HepG2 (cell line): ENCODE measurements around the gene ARX.

Experiments
- CENPX ChIP-seq: sonication (generic); formaldehyde crosslinking; IDR thresholded peaks from 2 replicates; pipeline ENCODE4 v1.9.0; 2021; ENCODE audit warnings: mild to moderate bottlenecking, missing genetic modification reagents, moderate library complexity
- CREB3 ChIP-seq: sonication (generic); formaldehyde crosslinking; IDR thresholded peaks from 2 replicates; pipeline ENCODE4 v1.5.0; 2020; ENCODE audit warnings: missing genetic modification reagents
- CTCF ChIP-seq: sonication (generic); formaldehyde crosslinking; IDR thresholded peaks from 2 replicates; pipeline ENCODE4 v1.5.0; 2020; ENCODE audit warnings: mild to moderate bottlenecking, missing genetic modification reagents, moderate library complexity
- FOXM1 ChIP-seq: sonication (generic); formaldehyde crosslinking; IDR thresholded peaks from 2 replicates; pipeline ENCODE4 v1.5.0; 2020; ENCODE audit warnings: missing genetic modification reagents
- JUNB ChIP-seq: sonication (generic); formaldehyde crosslinking; IDR thresholded peaks from 2 replicates; pipeline ENCODE4 v1.8.0; 2022; ENCODE audit warnings: missing genetic modification reagents, mild to moderate bottlenecking, borderline replicate concordance
- JUND ChIP-seq: sonication (generic); formaldehyde crosslinking; IDR thresholded peaks from 2 replicates; pipeline ENCODE4 v1.8.0; 2022; ENCODE audit warnings: mild to moderate bottlenecking, missing genetic modification reagents
- KDM5A ChIP-seq: fragments of 200-600 bp; sonication (generic); IDR thresholded peaks from 2 replicates; pipeline ENCODE4 v1.7.0; 2018; ENCODE audit warnings: antibody characterized with exemption, mild to moderate bottlenecking, low read length, borderline replicate concordance
- MTA1 ChIP-seq: sonication (generic); formaldehyde crosslinking; IDR thresholded peaks from 2 replicates; pipeline ENCODE4 v1.4.0; 2020; ENCODE audit warnings: missing genetic modification reagents, mild to moderate bottlenecking, borderline replicate concordance
- POLR2A ChIP-seq, 2 experiments: IDR thresholded peaks; 2 replicates each; pipeline ENCODE4 v1.6.1; 2011; ENCODE audit warnings: low read depth in 2 of 2, low read length in 2 of 2, mild to moderate bottlenecking in 1 of 2, moderate library complexity in 1 of 2; ENCODE audit not compliant: insufficient read depth in 1 of 2
- POLR2AphosphoS5 ChIP-seq: IDR thresholded peaks from 2 replicates; pipeline ENCODE4 v1.6.1; 2012; ENCODE audit warnings: low read depth, low read length
- RBM39 ChIP-seq: fragments of 200-400 bp; formaldehyde crosslinking; IDR thresholded peaks from one replicate; pipeline ENCODE4 v1.6.1; 2018; ENCODE audit warnings: antibody characterized with exemption, mild to moderate bottlenecking, low read depth, low read length; ENCODE audit not compliant: poor library complexity, severe bottlenecking
- ZNF280D ChIP-seq: sonication (generic); formaldehyde crosslinking; IDR thresholded peaks from 2 replicates; pipeline ENCODE4 v1.5.1; 2020; ENCODE audit warnings: mild to moderate bottlenecking, missing genetic modification reagents
- ZNF792 ChIP-seq: IDR thresholded peaks from 2 replicates; pipeline ENCODE4 v1.6.1; 2016

- TF ChIP-seq FOXM1: no peak
- TF ChIP-seq ZNF792: no peak
- TF ChIP-seq POLR2AphosphoS5: no peak
- TF ChIP-seq ZNF280D: no peak
- TF ChIP-seq RBM39: no peak
- TF ChIP-seq POLR2A (IDR thresholded peaks at IDR 0.05; ENCODE audit: insufficient read depth in 1 of 2, low read depth in 2 of 2, low read length in 2 of 2): no peak
- TF ChIP-seq CENPX: no peak
- TF ChIP-seq KDM5A: no peak
- TF ChIP-seq JUNB (CRISPR knock-in tag): no peak
- no peak for TF ChIP-seq MTA1 (CRISPR knock-in tag)
- TF ChIP-seq CREB3: no peak
- TF ChIP-seq JUND (CRISPR knock-in tag): no peak
- no peak for TF ChIP-seq CTCF (CRISPR knock-in tag)
Observed at GRCh38 chrX:25052798-25053534, 37.2 kb upstream of the ARX start.
